Trophoblast cell (in vitro differentiated cells and primary cell): Measurements from ENCODE around the gene PGA5.

ENCODE experiments used
- DNase-seq, 2 donors: peaks; one replicate each; pipeline ENCODE4 v3.0.0-alpha.2; 2016
- H2AFZ ChIP-seq: 2 replicates; pipeline ENCODE4 v1.6.1; 2013; ENCODE audit warnings: low read length, moderate library complexity, mild to moderate bottlenecking; ENCODE audit not compliant: insufficient read depth, poor library complexity
- H2AK5ac ChIP-seq: 2 replicates; pipeline ENCODE4 v1.6.1; 2013; ENCODE audit warnings: mild to moderate bottlenecking, low read length
- H2BK120ac ChIP-seq: 2 replicates; pipeline ENCODE4 v1.6.1; 2013; ENCODE audit warnings: low read length, mild to moderate bottlenecking, moderate library complexity; ENCODE audit not compliant: insufficient read depth, poor library complexity
- H2BK12ac ChIP-seq: 2 replicates; pipeline ENCODE4 v1.6.1; 2013; ENCODE audit warnings: mild to moderate bottlenecking, low read length, moderate library complexity
- H2BK5ac ChIP-seq: 2 replicates; pipeline ENCODE4 v1.6.1; 2013; ENCODE audit warnings: low read length, low read depth, moderate library complexity, mild to moderate bottlenecking; ENCODE audit not compliant: poor library complexity
- H3K14ac ChIP-seq: 2 replicates; pipeline ENCODE4 v1.6.1; 2013; ENCODE audit warnings: mild to moderate bottlenecking, low read length
- H3K18ac ChIP-seq: 2 replicates; pipeline ENCODE4 v1.6.1; 2013; ENCODE audit warnings: mild to moderate bottlenecking, low read length
- H3K23ac ChIP-seq: 2 replicates; pipeline ENCODE4 v1.6.1; 2013; ENCODE audit warnings: low read length
- H3K27ac ChIP-seq: 2 replicates; pipeline ENCODE4 v1.5.1; 2013; ENCODE audit warnings: low read depth, mild to moderate bottlenecking, inconsistent platforms, low read length, moderate library complexity
- H3K27me3 ChIP-seq: 2 replicates; pipeline ENCODE4 v1.6.1; 2013; ENCODE audit warnings: inconsistent platforms, mild to moderate bottlenecking, low read length, moderate library complexity; ENCODE audit not compliant: insufficient read depth
- H3K36me3 ChIP-seq, 2 experiments: 1 replicate in 1 of 2; 2 replicates in 1 of 2; pipeline ENCODE4 v1.6.1; 2013; ENCODE audit warnings: low read length in 2 of 2, mild to moderate bottlenecking in 2 of 2, moderate library complexity in 1 of 2; ENCODE audit not compliant: insufficient read depth in 2 of 2, control insufficient read depth in 1 of 2
- H3K4ac ChIP-seq: 2 replicates; pipeline ENCODE4 v1.6.1; 2013; ENCODE audit warnings: low read depth, mild to moderate bottlenecking, low read length, moderate library complexity
- H3K4me1 ChIP-seq, 2 experiments: 1 replicate in 1 of 2; 2 replicates in 1 of 2; pipeline ENCODE4 v1.6.1; 2013; ENCODE audit warnings: low read length in 2 of 2, mild to moderate bottlenecking in 2 of 2, moderate library complexity in 1 of 2; ENCODE audit not compliant: insufficient read depth in 2 of 2, control insufficient read depth in 1 of 2
- H3K4me2 ChIP-seq: 2 replicates; pipeline ENCODE4 v1.6.1; 2013; ENCODE audit warnings: inconsistent platforms, mild to moderate bottlenecking, low read length, moderate library complexity
- H3K4me3 ChIP-seq: 2 replicates; pipeline ENCODE4 v1.5.1; 2013; ENCODE audit warnings: mild to moderate bottlenecking, low read depth, low read length, inconsistent platforms
- H3K79me1 ChIP-seq: one replicate; pipeline ENCODE4 v1.6.1; 2013; ENCODE audit warnings: low read length
- H3K79me2 ChIP-seq: 2 replicates; pipeline ENCODE4 v1.6.1; 2013; ENCODE audit warnings: low read length, mild to moderate bottlenecking; ENCODE audit not compliant: control insufficient read depth, insufficient read depth, poor library complexity
- H3K9ac ChIP-seq: 2 replicates; pipeline ENCODE4 v1.6.1; 2013; ENCODE audit warnings: mild to moderate bottlenecking, low read length
- H3K9me3 ChIP-seq: 2 replicates; pipeline ENCODE4 v1.6.1; 2013; ENCODE audit warnings: low read depth, mild to moderate bottlenecking, control low read depth, inconsistent platforms, low read length; ENCODE audit not compliant: insufficient read depth
- H4K12ac ChIP-seq: 2 replicates; pipeline ENCODE4 v1.6.1; 2013; ENCODE audit warnings: low read depth, mild to moderate bottlenecking, low read length, moderate library complexity
- H4K8ac ChIP-seq: 2 replicates; pipeline ENCODE4 v1.6.1; 2013; ENCODE audit warnings: low read depth, mild to moderate bottlenecking, low read length, moderate library complexity
- H4K91ac ChIP-seq: one replicate; pipeline ENCODE4 v1.6.1; 2013; ENCODE audit warnings: low read depth, mild to moderate bottlenecking, low read length, moderate library complexity
- WGBS: extraction: QIAGEN DNeasy Blood & Tissue Kit; methylation state at CpG from one replicate; pipeline ENCODE4 v1.1.7; 2013; ENCODE audit warnings: missing lambda C conversion rate; ENCODE audit not compliant: insufficient read length, insufficient coverage; ENCODE audit errors: extremely low coverage; 5-methylcytosine and 5-hydroxymethylcytosine counted together

PGA5 gene

GRCh38 chr11:61272731-61273130 lies 31.8 kb downstream of the PGA5 start:
- no peak for DNase-seq
- Histone ChIP-seq H3K79me1 (no peaks in the 10 kb centered on the region), H3K4ac (no peak overlapping the region), H2BK5ac (no peak overlapping the region), H2BK12ac (no peak overlapping the region), H3K36me3 (peaks cover 2 to 10% of the 10 kb centered on the region in 2 experiments), H4K12ac (no peak overlapping the region), H3K27ac (no peak overlapping the region), H2BK120ac (no peak overlapping the region), H3K4me3 (no peak overlapping the region), H3K4me1 (peaks cover 4% of the 10 kb centered on the region in 2 experiments), H3K79me2 (no peaks in the 10 kb centered on the region), H3K9ac (no peak overlapping the region), H3K14ac (no peak overlapping the region), H2AFZ (no peak overlapping the region), H3K9me3 (no peaks in the 10 kb centered on the region), H3K18ac (no peak overlapping the region), H3K4me2 (no peak overlapping the region), H3K27me3 (no peaks in the 10 kb centered on the region), H3K23ac (no peak overlapping the region), H2AK5ac (no peak overlapping the region), H4K91ac (no peak overlapping the region), H4K8ac (no peak overlapping the region)
- 100% methylated on average over 1 of the region's 3 CpGs for WGBS

- WGBS: no CpG with 5 or more reads among the region's 16 CpGs
- Histone ChIP-seq H3K4me2 (no peak overlapping the region), H3K79me1 (no peaks in the 10 kb centered on the region), H3K4ac (no peak overlapping the region), H2AK5ac (no peak overlapping the region), H3K9ac (no peak overlapping the region), H3K23ac (no peak overlapping the region), H3K4me1 (peaks cover 4 to 6% of the 10 kb centered on the region in 2 experiments), H3K36me3 (peaks cover 2 to 10% of the 10 kb centered on the region in 2 experiments), H3K14ac (no peak overlapping the region), H4K91ac (no peak overlapping the region), H3K9me3 (no peaks in the 10 kb centered on the region), H3K4me3 (no peak overlapping the region), H2BK5ac (no peak overlapping the region), H3K27me3 (no peaks in the 10 kb centered on the region), H4K12ac (no peak overlapping the region), H4K8ac (no peak overlapping the region), H3K27ac (no peak overlapping the region), H2AFZ (no peak overlapping the region), H3K79me2 (no peaks in the 10 kb centered on the region), H3K18ac (no peak overlapping the region), H2BK120ac (no peak overlapping the region), H2BK12ac (no peak overlapping the region)
- no peak for DNase-seq
Observed at GRCh38 chr11:61273178-61274078, 32.5 kb downstream of the PGA5 start.

GRCh38 chr11:61274084-61274483 lies 33.1 kb downstream of the PGA5 start:
- Histone ChIP-seq H4K8ac (no peak overlapping the region), H4K91ac (no peak overlapping the region), H3K9me3 (no peaks in the 10 kb centered on the region), H3K79me2 (no peaks in the 10 kb centered on the region), H3K4me1 (peaks cover 4 to 7% of the 10 kb centered on the region in 2 experiments), H3K27me3 (no peaks in the 10 kb centered on the region), H3K23ac (no peak overlapping the region), H2AK5ac (no peak overlapping the region), H3K14ac (no peak overlapping the region), H2AFZ (no peak overlapping the region), H3K27ac (no peak overlapping the region), H3K18ac (no peak overlapping the region), H2BK120ac (no peak overlapping the region), H3K9ac (no peak overlapping the region), H3K79me1 (no peaks in the 10 kb centered on the region), H2BK5ac (no peak overlapping the region), H2BK12ac (no peak overlapping the region), H3K4me2 (no peak overlapping the region), H3K4me3 (no peak overlapping the region), H3K4ac (no peak overlapping the region), H4K12ac (no peak overlapping the region), H3K36me3 (peaks cover 2 to 10% of the 10 kb centered on the region in 2 experiments)
- no peak for DNase-seq
- no CpG with 5 or more reads among the region's 4 CpGs for WGBS

GRCh38 chr11:61275191-61275590 lies 34.2 kb downstream of the PGA5 start:
- Histone ChIP-seq H3K23ac (no peak overlapping the region), H3K27ac (no peak overlapping the region), H2BK12ac (no peak overlapping the region), H3K4me3 (no peak overlapping the region), H2BK5ac (no peak overlapping the region), H4K12ac (no peak overlapping the region), H3K36me3 (peaks cover 2 to 10% of the 10 kb centered on the region in 2 experiments), H3K4me2 (no peak overlapping the region), H3K4me1 (peaks cover 4 to 7% of the 10 kb centered on the region in 2 experiments), H2BK120ac (no peak overlapping the region), H3K18ac (no peak overlapping the region), H3K4ac (no peak overlapping the region), H3K9ac (no peak overlapping the region), H3K79me1 (no peaks in the 10 kb centered on the region), H4K91ac (no peak overlapping the region), H3K14ac (no peak overlapping the region), H3K79me2 (no peaks in the 10 kb centered on the region), H2AK5ac (no peak overlapping the region), H3K27me3 (no peaks in the 10 kb centered on the region), H4K8ac (no peak overlapping the region), H3K9me3 (no peaks in the 10 kb centered on the region), H2AFZ (no peak overlapping the region)
- DNase-seq: no peak
- no CpG with 5 or more reads among the region's 4 CpGs for WGBS
